HepG2 (cell line): ENCODE data around the gene VPS13D. TPM values are rescaled to one million over a fixed set of nuclear protein-coding genes. Genes with fewer than 3 reads are reported as not detected.

ENCODE experiments used
- CENPX ChIP-seq: sonication (generic); formaldehyde crosslinking; IDR thresholded peaks from 2 replicates; pipeline ENCODE4 v1.9.0; 2021; ENCODE audit warnings: mild to moderate bottlenecking, missing genetic modification reagents, moderate library complexity
- HOXA9 ChIP-seq: sonication (generic); formaldehyde crosslinking; IDR thresholded peaks from 2 replicates; pipeline ENCODE4 v1.8.1; 2022; ENCODE audit warnings: missing genetic modification reagents, mild to moderate bottlenecking, moderate library complexity, borderline replicate concordance
- ISL2 ChIP-seq: sonication (generic); formaldehyde crosslinking; IDR thresholded peaks from 2 replicates; pipeline ENCODE4 v1.5.0; 2020; ENCODE audit warnings: missing genetic modification reagents
- KLF11 ChIP-seq: IDR thresholded peaks from 2 replicates; pipeline ENCODE4 v1.6.1; 2016; ENCODE audit warnings: missing compliant biosample characterization
- TBP ChIP-seq: sonication (generic); formaldehyde crosslinking; IDR thresholded peaks from 2 replicates; pipeline ENCODE4 v1.5.0; 2020; ENCODE audit warnings: missing genetic modification reagents
- ZFX ChIP-seq: sonication (generic); formaldehyde crosslinking; IDR thresholded peaks from 2 replicates; pipeline ENCODE4 v1.4.0; 2020; ENCODE audit warnings: mild to moderate bottlenecking, low read depth, missing genetic modification reagents, moderate library complexity
- ZNF235 ChIP-seq: sonication (generic); formaldehyde crosslinking; IDR thresholded peaks from 2 replicates; pipeline ENCODE4 v1.8.1; 2023; ENCODE audit warnings: mild to moderate bottlenecking, missing genetic modification reagents, borderline replicate concordance
- polyA plus RNA-seq, 8 experiments: library from polyadenylated mRNA; depleted of rRNA in 3 of 8; stranded (reverse) in 7 of 8; unstranded in 1 of 8; fragments of >200 nt; fragmentation: Illumina TruSeq in 4 of 8; extraction: Trizol in 4 of 8; gene quantifications; 2 replicates each; pipeline versions ENCODE4 v1.2.1 to v1.2.3, GENCODE V29; 2011 to 2016; ENCODE audit warnings: low read depth in 4 of 8, missing spikeins in 1 of 8, mixed read lengths in 1 of 8; ENCODE audit not compliant: insufficient read depth in 1 of 8
- total RNA-seq, 5 experiments: library from RNA; depleted of rRNA; stranded (reverse); fragments of >200 nt; fragmentation: Illumina TruSeq; extraction: Trizol; gene quantifications; 2 replicates each; pipeline ENCODE4 v1.2.3, GENCODE V29; 2016; ENCODE audit warnings: low read depth in 1 of 5
- TF ChIP-seq, protein P1 (sequence below): sonication (generic); formaldehyde crosslinking; IDR thresholded peaks from 2 replicates; pipeline ENCODE4 v1.4.0; 2020; ENCODE audit warnings: mild to moderate bottlenecking, missing genetic modification reagents

VPS13D gene
- total and polyA plus RNA-seq, 2 of the 13 experiments (the other 11 are each of a cell fraction or from before 2014, with no cell fraction given), result 8.6 to 13.9 TPM

DNA sequence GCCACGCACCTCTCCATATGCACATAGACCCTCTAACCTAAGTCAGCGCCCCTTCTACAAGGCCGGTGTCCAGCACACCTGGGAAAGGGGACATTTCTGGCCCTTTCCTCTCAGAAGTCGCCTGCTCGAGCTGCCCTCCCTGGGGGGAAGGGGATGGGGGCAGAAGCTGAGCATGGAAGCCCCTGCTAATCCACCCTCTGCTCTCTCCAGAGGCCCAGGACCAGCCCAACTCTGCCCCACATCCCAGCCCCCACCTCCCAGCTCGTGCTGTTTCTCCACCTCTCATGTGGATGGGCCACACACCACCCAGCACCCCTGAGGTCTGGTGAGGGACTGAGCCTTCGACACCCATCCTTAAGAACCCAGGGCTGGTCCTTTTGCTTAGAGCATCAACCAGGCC lies 48.3 kb upstream of the VPS13D start (continued):
- TF ChIP-seq, protein P1, sequence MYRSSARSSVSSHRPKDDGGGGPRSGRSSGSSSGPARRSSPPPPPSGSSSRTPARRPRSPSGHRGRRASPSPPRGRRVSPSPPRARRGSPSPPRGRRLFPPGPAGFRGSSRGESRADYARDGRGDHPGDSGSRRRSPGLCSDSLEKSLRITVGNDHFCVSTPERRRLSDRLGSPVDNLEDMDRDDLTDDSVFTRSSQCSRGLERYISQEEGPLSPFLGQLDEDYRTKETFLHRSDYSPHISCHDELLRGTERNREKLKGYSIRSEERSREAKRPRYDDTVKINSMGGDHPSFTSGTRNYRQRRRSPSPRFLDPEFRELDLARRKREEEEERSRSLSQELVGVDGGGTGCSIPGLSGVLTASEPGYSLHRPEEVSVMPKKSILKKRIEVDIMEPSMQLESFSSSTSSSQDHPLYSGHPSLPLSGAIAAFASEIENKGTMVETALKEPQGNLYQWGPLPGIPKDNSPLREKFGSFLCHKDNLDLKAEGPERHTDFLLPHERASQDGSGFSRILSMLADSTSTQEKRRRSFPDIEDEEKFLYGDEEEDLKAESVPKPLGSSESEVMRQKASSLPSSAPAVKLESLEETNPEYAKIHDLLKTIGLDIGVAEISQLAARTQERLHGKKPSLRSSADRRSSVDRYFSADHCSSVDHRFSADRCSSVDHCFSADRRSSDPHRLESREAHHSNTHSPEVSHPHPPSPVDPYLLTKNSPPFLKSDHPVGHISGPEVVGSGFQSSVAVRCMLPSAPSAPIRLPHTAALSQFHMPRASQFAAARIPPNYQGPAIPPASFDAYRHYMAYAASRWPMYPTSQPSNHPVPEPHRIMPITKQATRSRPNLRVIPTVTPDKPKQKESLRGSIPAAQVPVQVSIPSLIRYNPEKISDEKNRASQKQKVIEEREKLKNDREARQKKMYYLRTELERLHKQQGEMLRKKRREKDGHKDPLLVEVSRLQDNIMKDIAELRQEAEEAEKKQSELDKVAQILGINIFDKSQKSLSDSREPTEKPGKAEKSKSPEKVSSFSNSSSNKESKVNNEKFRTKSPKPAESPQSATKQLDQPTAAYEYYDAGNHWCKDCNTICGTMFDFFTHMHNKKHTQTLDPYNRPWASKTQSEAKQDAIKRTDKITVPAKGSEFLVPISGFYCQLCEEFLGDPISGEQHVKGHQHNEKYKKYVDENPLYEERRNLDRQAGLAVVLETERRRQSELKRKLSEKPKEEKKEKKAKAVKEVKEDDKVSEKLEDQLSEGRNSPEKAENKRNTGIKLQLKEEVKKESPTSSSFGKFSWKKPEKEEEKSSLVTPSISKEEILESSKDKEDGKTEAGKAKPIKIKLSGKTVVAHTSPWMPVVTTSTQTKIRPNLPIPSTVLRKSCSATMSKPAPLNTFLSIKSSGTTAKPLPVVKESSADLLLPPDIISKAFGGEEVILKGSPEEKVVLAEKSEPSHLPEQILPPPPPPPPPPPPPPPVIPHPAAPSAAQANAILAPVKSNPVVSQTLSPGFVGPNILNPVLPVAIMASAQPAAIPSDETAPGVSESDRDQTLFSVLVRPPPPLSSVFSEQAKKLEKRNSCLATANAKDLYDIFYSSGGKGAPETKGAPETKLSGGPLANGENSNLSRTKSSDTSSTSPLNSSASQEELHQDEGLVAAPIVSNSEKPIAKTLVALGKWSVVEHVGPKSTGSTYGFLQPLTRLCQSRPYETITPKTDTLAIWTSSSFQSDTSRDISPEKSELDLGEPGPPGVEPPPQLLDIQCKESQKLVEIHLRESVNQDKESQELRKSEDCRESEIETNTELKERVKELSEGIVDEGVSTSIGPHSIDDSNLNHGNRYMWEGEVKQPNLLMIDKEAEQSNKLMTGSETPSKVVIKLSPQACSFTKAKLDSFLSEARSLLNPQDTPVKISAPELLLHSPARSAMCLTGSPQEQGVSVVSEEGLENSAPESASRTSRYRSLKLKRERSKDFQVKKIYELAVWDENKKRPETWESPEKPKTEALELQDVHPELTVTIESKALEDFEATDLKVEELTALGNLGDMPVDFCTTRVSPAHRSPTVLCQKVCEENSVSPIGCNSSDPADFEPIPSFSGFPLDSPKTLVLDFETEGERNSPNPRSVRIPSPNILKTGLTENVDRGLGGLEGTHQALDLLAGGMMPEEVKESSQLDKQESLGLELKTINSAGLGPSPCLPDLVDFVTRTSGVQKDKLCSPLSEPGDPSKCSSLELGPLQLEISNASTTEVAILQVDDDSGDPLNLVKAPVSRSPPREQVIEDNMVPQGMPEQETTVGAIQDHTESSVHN (CRISPR knock-in tag), result no peak
- no peak for TF ChIP-seq HOXA9 (CRISPR knock-in tag)
- no peak for TF ChIP-seq CENPX (CRISPR knock-in tag)
- no peak for TF ChIP-seq ZFX (CRISPR knock-in tag)
- TF ChIP-seq KLF11 (CRISPR knock-in tag), result no peak
- TF ChIP-seq ISL2 (CRISPR knock-in tag), result no peak
- TF ChIP-seq ZNF235 (CRISPR knock-in tag), result no peak
- no peak for TF ChIP-seq TBP (CRISPR knock-in tag)
